Activated T-cell treated with anti-CD3 and anti-CD28 coated beads, Interleukin-2, amount 50 U/mL, for 72 hours (primary cell): ENCODE data around the gene TAOK1. TPM values are rescaled to one million over a fixed set of nuclear protein-coding genes. Genes with fewer than 3 reads are reported as not detected.

Experiments
- total RNA-seq, 2 donors: library from RNA; stranded (reverse); gene quantifications; one replicate each; pipeline ENCODE4 v1.2.3, GENCODE V29; 2022

TAOK1 gene
- total RNA-seq, 2 donors from 2014 or later, result 39.3 to 48.1 TPM

Other genes starting within 250 kb of the TAOK1 start
- 10 to 100 TPM; 49.5 to 51.2 TPM for gene MYO18A, start 210.0 kb upstream of the TAOK1 start, total RNA-seq
- gene CRYBA1, start 143.5 kb upstream of the TAOK1 start, total RNA-seq, result not detected
- 10 to 100 TPM; 72.9 to 74.3 TPM for gene NUFIP2, start 96.2 kb upstream of the TAOK1 start, total RNA-seq
- gene ABHD15, start 176.7 kb downstream of the TAOK1 start, total RNA-seq, result 1 to 10 TPM; 7.4 to 7.7 TPM
- gene TP53I13, start 178.3 kb downstream of the TAOK1 start, total RNA-seq, result 100 to 1,000 TPM in 1 of 2 donors, 10 to 100 TPM in 1; 77.4 to 103 TPM
- 10 to 100 TPM; 45.0 to 47.4 TPM for gene GIT1, start 199.3 kb downstream of the TAOK1 start, total RNA-seq
- 10 to 100 TPM in 1 of 2 donors, 1 to 10 TPM in 1; 7.9 to 13.5 TPM for gene ANKRD13B, start 202.8 kb downstream of the TAOK1 start, total RNA-seq
- 10 to 100 TPM; 10.4 to 13.9 TPM for gene CORO6, start 232.5 kb downstream of the TAOK1 start, total RNA-seq